PFSK-1 (cell line): Measurements from ENCODE around the gene PTH1R.

Experiments
- POLR2AphosphoS5 ChIP-seq: IDR thresholded peaks from 2 replicates; pipeline ENCODE4 v1.6.1; 2012; ENCODE audit warnings: low read depth, mild to moderate bottlenecking, control low read depth, low read length, moderate library complexity
- REST ChIP-seq, 2 experiments: IDR thresholded peaks; 2 replicates each; pipeline versions ENCODE4 v1.6.1 to v1.8.0; 2011 to 2012; ENCODE audit warnings: low read depth in 2 of 2, low read length in 2 of 2, control low read depth in 1 of 2, inconsistent platforms in 1 of 2, mild to moderate bottlenecking in 1 of 2, moderate library complexity in 1 of 2; ENCODE audit not compliant: insufficient read depth in 1 of 2
- SIN3A ChIP-seq: IDR thresholded peaks from 2 replicates; pipeline ENCODE4 v1.6.1; 2012; ENCODE audit warnings: mild to moderate bottlenecking, low read length, moderate library complexity, borderline replicate concordance; ENCODE audit not compliant: insufficient read depth
- TAF1 ChIP-seq: IDR thresholded peaks from 2 replicates; pipeline ENCODE4 v1.6.1; 2012; ENCODE audit warnings: low read length, control low read depth, borderline replicate concordance; ENCODE audit not compliant: insufficient read depth

- TF ChIP-seq TAF1, result no peak
- no peak for TF ChIP-seq POLR2AphosphoS5
- TF ChIP-seq REST (IDR thresholded peaks at IDR 0.05; ENCODE audit: insufficient read depth in 1 of 2, low read depth in 2 of 2, low read length in 2 of 2), result no peak
- TF ChIP-seq SIN3A, result no peak
These were observed 30.9 kb downstream of the PTH1R start for GRCh38 chr3:46908294-46908985.
